ENCODE results near the gene SLC17A7. TPM values are rescaled to one million over a fixed set of nuclear protein-coding genes. Genes with fewer than 3 reads are reported as not detected.

SLC17A7 gene
- total and polyA plus RNA-seq, 9 of the 15 experiments (the other 6 are each of a cell fraction or from before 2014, with no cell fraction given): 1.1 to 15.7 (median 2.4) TPM

GRCh38 chr19:49431330-49431749 is 10.0 kb downstream of the SLC17A7 start (continued):
- peak; percentile 28 for TF ChIP-seq PCBP1 (IDR thresholded peaks at IDR 0.05; ENCODE audit: low read depth, low read length, poor library complexity, severe bottlenecking)
- TF ChIP-seq TEAD2 (tag; IDR thresholded peaks at IDR 0.05): no peak
- TF ChIP-seq SUPT5H (IDR thresholded peaks at IDR 0.05): peak; percentile 82
- peak; percentile 80 for TF ChIP-seq RBFOX2 (IDR thresholded peaks at IDR 0.05; ENCODE audit: low read depth, low read length)
- peak in 1 of 2 experiments; percentile 23; a peak in 1 of 4 replicates for TF ChIP-seq MAZ (CRISPR knock-in tag; conservative IDR thresholded peaks at IDR 0.05 in 1 of 2, IDR thresholded peaks at IDR 0.05 in 1 of 2)
- TF ChIP-seq ZFX (CRISPR knock-in tag; IDR thresholded peaks at IDR 0.05): peak; percentile 43
- peak; percentile 86 for TF ChIP-seq PRDM10 (IDR thresholded peaks at IDR 0.05; ENCODE audit: partially characterized antibody)
- 0 out of 2 replicates have a peak, but pooled peaks have one; percentile 44 for TF ChIP-seq STAT6 (CRISPR knock-in tag; IDR thresholded peaks at IDR 0.05)
- TF ChIP-seq CREB1 (IDR thresholded peaks at IDR 0.05): no peak
- TF ChIP-seq CREB1 (CRISPR knock-in tag; IDR thresholded peaks at IDR 0.05): 0 out of 2 replicates have a peak, but pooled peaks have one; percentile 6
- TF ChIP-seq XRCC5 (IDR thresholded peaks at IDR 0.05; ENCODE audit: low read depth, low read length): no peak
- peak; percentile 65; the same call in 1 of the 2 replicates for TF ChIP-seq EP400 (IDR thresholded peaks at IDR 0.05)
- TF ChIP-seq TFAP4 (CRISPR knock-in tag; IDR thresholded peaks at IDR 0.05; ENCODE audit: borderline replicate concordance): peak; percentile 36; the same call in 1 of the 2 replicates
- 0 out of 2 replicates have a peak, but pooled peaks have one; percentile 13 for TF ChIP-seq THRB (CRISPR knock-in tag; conservative IDR thresholded peaks at IDR 0.05)
- no peak for TF ChIP-seq KAT7 (CRISPR knock-in tag; IDR thresholded peaks at IDR 0.05; ENCODE audit: borderline replicate concordance)
- TF ChIP-seq SIN3B (IDR thresholded peaks at IDR 0.05; ENCODE audit: low read depth): no peak
- TF ChIP-seq L3MBTL2 (IDR thresholded peaks at IDR 0.05): peak; percentile 7; the same call in 1 of the 2 replicates
- TF ChIP-seq CREBBP (IDR thresholded peaks at IDR 0.05; ENCODE audit: low read depth, low read length): no peak
